Esophagus muscularis mucosa (tissue), 4 donors: ENCODE results near the gene MRPS25. TPM values are rescaled to one million over a fixed set of nuclear protein-coding genes. Genes with fewer than 3 reads are reported as not detected.

Experiments
- DNase-seq: peaks from one replicate; pipeline ENCODE4 v3.0.0-alpha.2; 2017; ENCODE audit errors: extremely low spot score
- H3K27ac ChIP-seq, 4 donors: fragments of 200-600 bp; sonication (generic); replicated peaks in 1 of 4; 1 replicate in 3 of 4; 2 replicates in 1 of 4; pipeline ENCODE4 v1.5.1; 2016 to 2019; ENCODE audit warnings: mild to moderate bottlenecking in 1 of 4
- H3K27me3 ChIP-seq, 4 donors: fragments of 200-600 bp; sonication (generic); one replicate each; pipeline versions ENCODE4 v1.5.1 to v1.6.0; 2016 to 2019
- H3K36me3 ChIP-seq, 4 donors: fragments of 200-600 bp; sonication (generic); one replicate each; pipeline ENCODE4 v1.5.1; 2016 to 2019
- H3K4me1 ChIP-seq, 4 donors: fragments of 200-600 bp; sonication (generic); one replicate each; pipeline ENCODE4 v1.5.1; 2016 to 2019
- H3K4me3 ChIP-seq, 4 donors: fragments of 200-600 bp; sonication (generic); 1 replicate in 2 of 4; 2 replicates in 2 of 4; pipeline ENCODE4 v1.5.1; 2016 to 2019; ENCODE audit warnings: mild to moderate bottlenecking in 4 of 4, moderate library complexity in 1 of 4
- H3K9me3 ChIP-seq, 4 donors: fragments of 200-600 bp; sonication (generic); 1 replicate in 3 of 4; 2 replicates in 1 of 4; pipeline ENCODE4 v1.5.1; 2016 to 2019
- EP300 ChIP-seq: sonication (generic); formaldehyde crosslinking; IDR thresholded peaks from one replicate; pipeline ENCODE4 v1.6.1; 2017; ENCODE audit warnings: antibody characterized with exemption
- POLR2A ChIP-seq: fragments of 450-650 bp; IDR thresholded peaks from one replicate; pipeline ENCODE4 v1.6.1; 2017; ENCODE audit warnings: antibody characterized with exemption, moderate library complexity, mild to moderate bottlenecking, low read depth
- POLR2AphosphoS5 ChIP-seq, 2 donors: sonication (generic); formaldehyde crosslinking; IDR thresholded peaks; one replicate each; pipeline ENCODE4 v1.6.1; 2017; ENCODE audit warnings: antibody characterized with exemption in 2 of 2
- WGBS: methylation state at CpG from one replicate; pipeline ENCODE4 v1.1.5; 2018; 5-methylcytosine and 5-hydroxymethylcytosine counted together
- intact Hi-C: fragments of 100-400 bp; cut with DNase I; formaldehyde crosslinking; loops from one replicate; pipeline ENCODE4 v1.15.1; 2023
- total RNA-seq, 4 donors: library from RNA; depleted of rRNA; stranded (reverse); fragments of >200 nt; gene quantifications; one replicate each; pipeline versions ENCODE4 v1.1.0 to v1.2.1, GENCODE V29; 2016
- TF ChIP-seq, protein P1 (sequence below), 3 experiments: fragments of 200-600 bp in 2 of 3; fragments of 450-650 bp in 1 of 3; sonication (generic) in 2 of 3; IDR thresholded peaks; one replicate each; pipeline ENCODE4 v1.5.1; 2017 to 2019; ENCODE audit warnings: antibody characterized with exemption in 3 of 3, mild to moderate bottlenecking in 2 of 3, moderate library complexity in 1 of 3

Gene MRPS25
- 10 to 100 TPM; 17.6 to 32.3 (median 23.6) TPM for total RNA-seq

DNA sequence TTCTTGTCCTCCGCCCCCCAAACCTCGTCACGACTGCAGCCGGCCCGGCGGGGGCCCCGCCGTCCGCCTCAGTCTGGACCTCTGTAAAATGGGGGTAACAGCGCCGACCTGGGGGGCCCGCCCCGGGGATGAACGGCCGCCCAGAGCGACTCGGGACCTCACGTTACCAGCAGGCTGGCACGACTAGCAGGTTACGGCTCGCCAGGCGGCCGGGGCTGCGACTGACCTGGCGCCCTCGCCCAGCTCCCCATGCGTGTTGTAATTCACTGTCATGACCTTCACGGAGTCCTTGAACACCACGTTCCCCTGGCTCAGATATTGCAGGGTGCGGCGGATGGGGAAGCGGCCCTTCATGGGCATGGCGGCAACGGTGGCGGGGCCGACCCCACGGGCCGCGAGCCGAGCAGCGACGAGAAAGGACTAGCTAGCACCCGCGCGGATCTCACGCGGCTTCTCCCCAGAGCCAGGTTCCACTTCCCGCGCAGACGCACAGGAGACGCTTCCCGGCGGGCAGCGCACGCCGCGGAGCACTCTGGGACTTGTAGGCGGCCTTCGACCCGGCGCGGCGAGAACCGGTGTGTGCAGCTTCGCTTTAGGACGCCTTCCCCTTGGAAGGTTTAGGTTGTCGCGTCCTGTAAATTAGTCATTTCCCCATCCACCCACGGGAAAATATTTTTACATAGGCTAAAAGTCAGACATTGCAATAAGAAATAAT lies at the start of gene MRPS25:
Gene MRPS25, minus strand, starts transcription at position 481 of the 715 bp plus-strand sequence. Its CDS starts 121 bp downstream, at position 360.
- Histone ChIP-seq H3K27me3 (no peaks in the 10 kb centered on the region), H3K4me1 (peaks cover 13 to 26% (median 22%) of the 10 kb centered on the region in 4 donors), H3K9me3 (no peaks in the 10 kb centered on the region), H3K36me3 (peaks cover 0 to under 1% (median 0%) of the 10 kb centered on the region in 4 donors), H3K4me3 (peak within 1 kb of the TSS; percentile 78 to 98 (median 90)), H3K27ac (peak within 1 kb of the TSS; percentile 82 to 87 (median 85))
- intact Hi-C loops: no loop called here
- 0% methylated on average over 22 of the region's 69 CpGs for WGBS
- peak; percentile 96 for DNase-seq
- TF ChIP-seq POLR2A: peak; percentile 84
- no peak for TF ChIP-seq EP300
- TF ChIP-seq POLR2AphosphoS5 (IDR thresholded peaks at IDR 0.05): peak; percentile 97 to 98
- TF ChIP-seq, protein P1, sequence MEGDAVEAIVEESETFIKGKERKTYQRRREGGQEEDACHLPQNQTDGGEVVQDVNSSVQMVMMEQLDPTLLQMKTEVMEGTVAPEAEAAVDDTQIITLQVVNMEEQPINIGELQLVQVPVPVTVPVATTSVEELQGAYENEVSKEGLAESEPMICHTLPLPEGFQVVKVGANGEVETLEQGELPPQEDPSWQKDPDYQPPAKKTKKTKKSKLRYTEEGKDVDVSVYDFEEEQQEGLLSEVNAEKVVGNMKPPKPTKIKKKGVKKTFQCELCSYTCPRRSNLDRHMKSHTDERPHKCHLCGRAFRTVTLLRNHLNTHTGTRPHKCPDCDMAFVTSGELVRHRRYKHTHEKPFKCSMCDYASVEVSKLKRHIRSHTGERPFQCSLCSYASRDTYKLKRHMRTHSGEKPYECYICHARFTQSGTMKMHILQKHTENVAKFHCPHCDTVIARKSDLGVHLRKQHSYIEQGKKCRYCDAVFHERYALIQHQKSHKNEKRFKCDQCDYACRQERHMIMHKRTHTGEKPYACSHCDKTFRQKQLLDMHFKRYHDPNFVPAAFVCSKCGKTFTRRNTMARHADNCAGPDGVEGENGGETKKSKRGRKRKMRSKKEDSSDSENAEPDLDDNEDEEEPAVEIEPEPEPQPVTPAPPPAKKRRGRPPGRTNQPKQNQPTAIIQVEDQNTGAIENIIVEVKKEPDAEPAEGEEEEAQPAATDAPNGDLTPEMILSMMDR (IDR thresholded peaks at IDR 0.05): no peak

DNA sequence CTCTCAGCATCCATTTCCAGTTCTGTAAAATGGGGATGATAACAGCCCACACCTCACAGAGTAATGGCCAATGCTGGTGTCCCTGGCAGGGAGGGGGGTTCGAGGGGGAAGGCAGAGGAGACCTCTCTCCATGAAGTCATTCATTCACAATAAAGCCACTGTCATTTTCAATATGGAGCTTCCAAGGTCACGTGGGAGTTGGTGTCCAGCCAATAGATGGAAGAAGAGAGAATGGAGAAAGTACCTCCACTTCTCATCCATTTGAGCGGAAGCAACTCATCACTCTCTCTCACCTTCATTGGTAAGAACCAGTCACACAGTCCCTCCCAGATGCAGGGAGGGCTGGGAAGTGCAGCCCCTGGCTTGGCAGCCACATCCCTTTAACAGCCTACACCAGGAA lies 48.8 kb upstream of the MRPS25 start:
- DNase-seq: no peak
- Histone ChIP-seq H3K36me3 (no peaks in the 10 kb centered on the region), H3K4me1 (peaks cover 0 to 5% (median 0%) of the 10 kb centered on the region in 4 donors), H3K4me3 (no peak overlapping the region), H3K27ac (no peak overlapping the region), H3K9me3 (no peaks in the 10 kb centered on the region), H3K27me3 (peaks cover 0 to 9% (median 0%) of the 10 kb centered on the region in 4 donors)
- 85% methylated on average over 3 of the region's 3 CpGs for WGBS
- no peak for TF ChIP-seq EP300
- no peak for TF ChIP-seq POLR2AphosphoS5 (IDR thresholded peaks at IDR 0.05)
- TF ChIP-seq, protein P1 (IDR thresholded peaks at IDR 0.05): no peak
- no peak for TF ChIP-seq POLR2A
- intact Hi-C loops: loop anchor here (10.0 kb wide), 1 partner anchor 441 kb away; no protein-coding TSS in a partner anchor

DNA sequence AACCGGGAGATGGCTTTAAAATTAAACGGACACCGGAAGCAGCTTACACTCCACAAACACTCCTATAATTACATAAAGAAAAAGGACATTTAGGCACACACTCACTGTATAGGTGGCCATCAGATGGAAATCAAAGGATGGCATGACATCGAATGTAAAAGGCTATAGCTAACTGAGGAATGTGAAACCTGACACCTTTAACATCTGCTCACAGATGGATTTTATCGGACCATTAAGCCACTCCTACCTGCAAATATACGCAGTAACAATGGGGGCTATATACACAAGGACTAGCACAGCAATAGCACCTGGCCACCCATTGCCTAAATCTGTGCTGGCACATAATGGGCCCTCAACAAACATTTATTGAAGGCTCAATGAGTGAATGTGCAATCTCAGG lies 48.4 kb upstream of the MRPS25 start:
- TF ChIP-seq, protein P1 (IDR thresholded peaks at IDR 0.05): no peak
- TF ChIP-seq POLR2AphosphoS5 (IDR thresholded peaks at IDR 0.05) (no peak), POLR2A (no peak), EP300 (no peak)
- H3K4me3 ChIP-seq: no peak overlapping the region
- H3K9me3 ChIP-seq: no peaks in the 10 kb centered on the region
- WGBS: 46% methylated on average over 6 of the region's 6 CpGs
- intact Hi-C loops: loop anchor here (10.0 kb wide), 1 partner anchor 441 kb away; no protein-coding TSS in a partner anchor
- peaks cover 0 to 1% (median 0%) of the 10 kb centered on the region in 4 donors for H3K4me1 ChIP-seq
- no peak for DNase-seq
- peaks cover 0 to 5% (median 0%) of the 10 kb centered on the region in 4 donors for H3K27me3 ChIP-seq
- H3K36me3 ChIP-seq: no peaks in the 10 kb centered on the region
- no peak overlapping the region for H3K27ac ChIP-seq

DNA sequence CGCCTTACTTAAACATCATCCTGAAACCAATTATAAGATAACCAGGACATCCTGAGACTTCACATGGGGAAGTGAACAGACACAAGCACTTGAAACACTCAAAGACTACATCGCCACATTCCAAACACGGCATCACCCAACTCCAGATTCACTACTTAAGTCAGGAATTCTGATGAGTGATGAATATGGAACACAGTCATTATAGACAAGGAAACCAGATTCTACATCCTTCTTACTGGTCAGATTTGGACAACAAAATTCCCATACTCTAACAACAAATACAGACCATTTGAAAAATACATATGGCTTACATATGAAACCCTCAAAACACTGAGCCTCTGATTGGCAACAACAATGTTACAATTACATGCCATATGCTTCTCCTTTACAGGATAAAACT lies 46.9 kb upstream of the MRPS25 start:
- Histone ChIP-seq H3K4me1 (peaks cover 3 to 8% (median 7%) of the 10 kb centered on the region in 4 donors), H3K4me3 (no peak overlapping the region), H3K27me3 (no peaks in the 10 kb centered on the region), H3K27ac (no peak overlapping the region), H3K36me3 (no peaks in the 10 kb centered on the region), H3K9me3 (no peaks in the 10 kb centered on the region)
- DNase-seq: no peak
- 81% methylated on average over 3 of the region's 3 CpGs for WGBS
- intact Hi-C loops: loop anchor here (10.0 kb wide), 1 partner anchor 443 kb away; no protein-coding TSS in a partner anchor
- TF ChIP-seq POLR2A (no peak), POLR2AphosphoS5 (IDR thresholded peaks at IDR 0.05) (no peak), EP300 (no peak)
- TF ChIP-seq, protein P1 (IDR thresholded peaks at IDR 0.05): no peak
